HL-60 (cell line): ENCODE data around the gene PRADC1.

Experiments
- CTCF ChIP-seq: IDR thresholded peaks from one replicate; pipeline ENCODE4 v1.5.1; 2011; ENCODE audit warnings: low read length, control low read depth, inconsistent platforms; ENCODE audit not compliant: insufficient read depth
- POLR2AphosphoS5 ChIP-seq: IDR thresholded peaks from 2 replicates; pipeline ENCODE4 v1.6.1; 2012; ENCODE audit warnings: low read depth

GRCh38 chr2:73263540-73264331, 30.7 kb upstream of the PRADC1 start:
- no peak for TF ChIP-seq CTCF
- no peak for TF ChIP-seq POLR2AphosphoS5
